ENCODE data around the gene AGFG1. TPM values are rescaled to one million over a fixed set of nuclear protein-coding genes. Genes with fewer than 3 reads are reported as not detected.
A peak's percentile ranks its signal among the peaks of the same experiment; 100 is the strongest.

The AGFG1 gene
- total RNA-seq, 1 donor from 2014 or later = 71.6 TPM

GRCh38 chr2:227524665-227525064 is 52.7 kb downstream of the AGFG1 start:
- H3K4me3 Mint-ChIP-seq = no peak overlapping the region
- H3K4me1 Mint-ChIP-seq = no peaks in the 10 kb centered on the region
- H3K9me3 Mint-ChIP-seq = no peaks in the 10 kb centered on the region
- H3K27me3 Mint-ChIP-seq (ENCODE audit: low read depth) = no peaks in the 10 kb centered on the region
- TF ChIP-seq, protein P1, sequence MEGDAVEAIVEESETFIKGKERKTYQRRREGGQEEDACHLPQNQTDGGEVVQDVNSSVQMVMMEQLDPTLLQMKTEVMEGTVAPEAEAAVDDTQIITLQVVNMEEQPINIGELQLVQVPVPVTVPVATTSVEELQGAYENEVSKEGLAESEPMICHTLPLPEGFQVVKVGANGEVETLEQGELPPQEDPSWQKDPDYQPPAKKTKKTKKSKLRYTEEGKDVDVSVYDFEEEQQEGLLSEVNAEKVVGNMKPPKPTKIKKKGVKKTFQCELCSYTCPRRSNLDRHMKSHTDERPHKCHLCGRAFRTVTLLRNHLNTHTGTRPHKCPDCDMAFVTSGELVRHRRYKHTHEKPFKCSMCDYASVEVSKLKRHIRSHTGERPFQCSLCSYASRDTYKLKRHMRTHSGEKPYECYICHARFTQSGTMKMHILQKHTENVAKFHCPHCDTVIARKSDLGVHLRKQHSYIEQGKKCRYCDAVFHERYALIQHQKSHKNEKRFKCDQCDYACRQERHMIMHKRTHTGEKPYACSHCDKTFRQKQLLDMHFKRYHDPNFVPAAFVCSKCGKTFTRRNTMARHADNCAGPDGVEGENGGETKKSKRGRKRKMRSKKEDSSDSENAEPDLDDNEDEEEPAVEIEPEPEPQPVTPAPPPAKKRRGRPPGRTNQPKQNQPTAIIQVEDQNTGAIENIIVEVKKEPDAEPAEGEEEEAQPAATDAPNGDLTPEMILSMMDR (conservative IDR thresholded peaks at IDR 0.05) = no peak
- peaks cover 3% of the 10 kb centered on the region for H3K36me3 Mint-ChIP-seq (ENCODE audit: low read depth)
- H3K27ac Mint-ChIP-seq (ENCODE audit: unreplicated experiment) = no peak overlapping the region
- DNase-seq (ENCODE audit: low read depth, low spot score) = no peak

- H3K4me1 Mint-ChIP-seq = no peaks in the 10 kb centered on the region
- H3K9me3 Mint-ChIP-seq = no peaks in the 10 kb centered on the region
- no peak overlapping the region for H3K4me3 Mint-ChIP-seq
- no peak overlapping the region for H3K27ac Mint-ChIP-seq (ENCODE audit: unreplicated experiment)
- DNase-seq (ENCODE audit: low read depth, low spot score) = no peak
- TF ChIP-seq, protein P1 (conservative IDR thresholded peaks at IDR 0.05) = no peak
- H3K27me3 Mint-ChIP-seq (ENCODE audit: low read depth) = no peaks in the 10 kb centered on the region
- H3K36me3 Mint-ChIP-seq (ENCODE audit: low read depth) = peaks cover 3% of the 10 kb centered on the region
Observed at GRCh38 chr2:227527351-227527750, 55.4 kb downstream of the AGFG1 start.

GRCh38 chr2:227528803-227529202 is 56.8 kb downstream of the AGFG1 start:
- Mint-ChIP-seq H3K36me3 (ENCODE audit: low read depth) (peaks cover 3% of the 10 kb centered on the region), H3K4me1 (no peaks in the 10 kb centered on the region), H3K27ac (ENCODE audit: unreplicated experiment) (no peak overlapping the region), H3K27me3 (ENCODE audit: low read depth) (no peaks in the 10 kb centered on the region), H3K9me3 (no peaks in the 10 kb centered on the region), H3K4me3 (no peak overlapping the region)
- TF ChIP-seq, protein P1 (conservative IDR thresholded peaks at IDR 0.05) = no peak
- DNase-seq (ENCODE audit: low read depth, low spot score) = no peak

DNA sequence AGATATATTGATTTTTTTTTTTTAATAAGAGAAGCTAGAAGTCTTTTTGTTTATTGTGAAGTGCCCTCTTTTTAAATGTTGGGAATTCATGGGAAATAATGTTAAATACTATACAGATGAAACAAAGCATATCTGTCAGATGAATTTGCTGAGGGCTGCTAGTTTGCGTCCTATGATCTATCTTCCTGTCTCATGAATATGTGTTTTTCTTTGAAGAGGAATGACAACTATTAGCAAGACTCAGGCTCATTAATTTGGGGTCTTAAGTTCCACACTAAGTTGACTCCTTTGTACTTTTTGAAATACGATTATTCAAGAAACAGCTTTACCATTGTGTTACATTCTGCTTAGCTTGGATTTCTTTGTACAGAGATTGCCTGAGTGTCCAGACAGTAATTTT is 57.9 kb downstream of the AGFG1 start:
- TF ChIP-seq, protein P1 (conservative IDR thresholded peaks at IDR 0.05) = no peak
- H3K27ac Mint-ChIP-seq (ENCODE audit: unreplicated experiment) = peak overlapping the region; percentile 45
- H3K4me3 Mint-ChIP-seq = no peak overlapping the region
- no peak for DNase-seq (ENCODE audit: low read depth, low spot score)
- no peaks in the 10 kb centered on the region for H3K27me3 Mint-ChIP-seq (ENCODE audit: low read depth)
- H3K9me3 Mint-ChIP-seq = no peaks in the 10 kb centered on the region
- peaks cover 3% of the 10 kb centered on the region for H3K36me3 Mint-ChIP-seq (ENCODE audit: low read depth)
- no peaks in the 10 kb centered on the region for H3K4me1 Mint-ChIP-seq

- TF ChIP-seq, protein P1 (conservative IDR thresholded peaks at IDR 0.05) = no peak
- no peak for DNase-seq (ENCODE audit: low read depth, low spot score)
- H3K27me3 Mint-ChIP-seq (ENCODE audit: low read depth) = no peaks in the 10 kb centered on the region
- H3K4me1 Mint-ChIP-seq = no peaks in the 10 kb centered on the region
- no peak overlapping the region for H3K27ac Mint-ChIP-seq (ENCODE audit: unreplicated experiment)
- H3K4me3 Mint-ChIP-seq = no peak overlapping the region
- H3K9me3 Mint-ChIP-seq = no peaks in the 10 kb centered on the region
- peaks cover 19% of the 10 kb centered on the region for H3K36me3 Mint-ChIP-seq (ENCODE audit: low read depth)
Observed at GRCh38 chr2:227534714-227535113, 62.8 kb downstream of the AGFG1 start.

GRCh38 chr2:227536445-227536844 is 64.5 kb downstream of the AGFG1 start:
- Mint-ChIP-seq H3K36me3 (ENCODE audit: low read depth) (peaks cover 32% of the 10 kb centered on the region), H3K4me1 (no peaks in the 10 kb centered on the region), H3K27me3 (ENCODE audit: low read depth) (no peaks in the 10 kb centered on the region), H3K9me3 (peaks cover 2% of the 10 kb centered on the region), H3K27ac (ENCODE audit: unreplicated experiment) (no peak overlapping the region), H3K4me3 (no peak overlapping the region)
- DNase-seq (ENCODE audit: low read depth, low spot score) = no peak
- TF ChIP-seq, protein P1 (conservative IDR thresholded peaks at IDR 0.05) = no peak
